ENCODE measurements around the gene DNMT3B. TPM values are rescaled to one million over a fixed set of nuclear protein-coding genes. Genes with fewer than 3 reads are reported as not detected.
A peak's percentile ranks its signal among the peaks of the same experiment; 100 is the strongest.

The DNMT3B gene
- total and polyA plus RNA-seq, 2 experiments from 2014 or later = 711 to 2,222 TPM

DNA sequence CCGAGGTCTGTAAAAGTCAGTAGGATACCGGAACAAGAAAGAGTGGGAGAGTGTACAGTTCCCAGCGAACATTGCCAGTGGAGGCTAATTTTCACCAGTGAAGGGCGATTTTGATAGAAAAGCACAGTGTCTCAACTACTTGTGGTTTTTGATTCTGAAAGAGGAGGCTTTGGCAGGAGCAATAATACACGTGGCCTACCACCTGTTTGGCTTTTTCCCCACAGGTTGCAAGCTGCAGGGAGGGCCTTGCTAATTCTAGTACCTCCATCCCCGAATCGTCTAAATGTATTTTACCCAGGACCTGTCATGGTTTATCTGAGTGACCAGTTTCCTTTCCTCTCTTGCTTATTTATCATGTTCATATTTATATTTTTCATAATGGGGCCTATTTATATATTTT is 93.2 kb downstream of the DNMT3B start:
- H3F3A ChIP-seq (replicated peaks; ENCODE audit: low read depth) = peaks cover 4% of the 10 kb centered on the region; the same call in 1 of the 2 replicates
- H3K36me3 ChIP-seq (ENCODE audit: insufficient read depth) = peaks cover 7% of the 10 kb centered on the region
- no peaks in the 10 kb centered on the region for H4K20me1 ChIP-seq (replicated peaks; ENCODE audit: insufficient read depth)

DNA sequence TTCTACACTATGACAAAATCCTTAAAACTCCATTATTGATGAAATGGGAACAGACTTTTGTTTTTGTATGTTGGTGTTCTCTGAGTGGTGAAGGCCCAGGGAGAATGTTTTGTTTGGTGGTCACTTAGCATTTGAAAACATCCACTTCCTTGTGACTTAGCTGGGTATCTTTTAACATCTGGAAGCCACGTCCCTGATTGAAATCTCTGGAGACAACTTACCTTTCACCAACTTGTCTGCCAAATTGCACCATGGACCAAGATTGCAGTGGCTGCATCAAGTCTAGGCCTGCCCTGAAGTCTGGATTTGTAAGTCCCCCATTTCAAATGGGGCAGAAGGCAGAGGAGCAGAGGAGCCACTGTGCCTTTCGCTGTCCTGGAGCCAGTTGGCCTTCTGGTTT is 96.0 kb downstream of the DNMT3B start:
- Histone ChIP-seq H3K4me2 (peak overlapping the region; percentile 8), H3K27ac (ENCODE audit: low read depth) (peak overlapping the region; percentile 53), H3F3A (replicated peaks; ENCODE audit: low read depth) (peaks cover 2% of the 10 kb centered on the region; the same call in 1 of the 2 replicates), H4K20me1 (replicated peaks; ENCODE audit: insufficient read depth) (no peaks in the 10 kb centered on the region), H3K27me3 (ENCODE audit: insufficient read depth) (no peaks in the 10 kb centered on the region), H3K4me1 (ENCODE audit: insufficient read depth) (peaks cover 33% of the 10 kb centered on the region), H3K79me2 (replicated peaks; ENCODE audit: insufficient read depth) (peaks cover 3% of the 10 kb centered on the region; the same call in 1 of the 2 replicates), H3K4me3 (no peak overlapping the region), H3K36me3 (ENCODE audit: insufficient read depth) (no peaks in the 10 kb centered on the region), H2AFZ (no peak overlapping the region), H3K9me2 (ENCODE audit: insufficient read depth) (no peaks in the 10 kb centered on the region)
- Mint-ChIP-seq H3K27ac (peak overlapping the region; percentile 52), H3K4me3 (no peak overlapping the region), H3K9me3 (no peaks in the 10 kb centered on the region), H3K27me3 (ENCODE audit: insufficient read depth, low read depth, poor library complexity) (peaks cover 2% of the 10 kb centered on the region), H3K36me3 (ENCODE audit: low read depth) (peaks cover 19% of the 10 kb centered on the region), H3K4me1 (peaks cover 42% of the 10 kb centered on the region)
- DNase-seq (ENCODE audit: low spot score) = peak; percentile 79
- no peak for TF ChIP-seq ZNF114 (CRISPR knock-in tag; IDR thresholded peaks at IDR 0.05)
- TF ChIP-seq, protein P1, sequence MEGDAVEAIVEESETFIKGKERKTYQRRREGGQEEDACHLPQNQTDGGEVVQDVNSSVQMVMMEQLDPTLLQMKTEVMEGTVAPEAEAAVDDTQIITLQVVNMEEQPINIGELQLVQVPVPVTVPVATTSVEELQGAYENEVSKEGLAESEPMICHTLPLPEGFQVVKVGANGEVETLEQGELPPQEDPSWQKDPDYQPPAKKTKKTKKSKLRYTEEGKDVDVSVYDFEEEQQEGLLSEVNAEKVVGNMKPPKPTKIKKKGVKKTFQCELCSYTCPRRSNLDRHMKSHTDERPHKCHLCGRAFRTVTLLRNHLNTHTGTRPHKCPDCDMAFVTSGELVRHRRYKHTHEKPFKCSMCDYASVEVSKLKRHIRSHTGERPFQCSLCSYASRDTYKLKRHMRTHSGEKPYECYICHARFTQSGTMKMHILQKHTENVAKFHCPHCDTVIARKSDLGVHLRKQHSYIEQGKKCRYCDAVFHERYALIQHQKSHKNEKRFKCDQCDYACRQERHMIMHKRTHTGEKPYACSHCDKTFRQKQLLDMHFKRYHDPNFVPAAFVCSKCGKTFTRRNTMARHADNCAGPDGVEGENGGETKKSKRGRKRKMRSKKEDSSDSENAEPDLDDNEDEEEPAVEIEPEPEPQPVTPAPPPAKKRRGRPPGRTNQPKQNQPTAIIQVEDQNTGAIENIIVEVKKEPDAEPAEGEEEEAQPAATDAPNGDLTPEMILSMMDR (conservative IDR thresholded peaks at IDR 0.05; ENCODE audit: low read depth in 2 of 2) = no peak
- TF ChIP-seq, protein P2, sequence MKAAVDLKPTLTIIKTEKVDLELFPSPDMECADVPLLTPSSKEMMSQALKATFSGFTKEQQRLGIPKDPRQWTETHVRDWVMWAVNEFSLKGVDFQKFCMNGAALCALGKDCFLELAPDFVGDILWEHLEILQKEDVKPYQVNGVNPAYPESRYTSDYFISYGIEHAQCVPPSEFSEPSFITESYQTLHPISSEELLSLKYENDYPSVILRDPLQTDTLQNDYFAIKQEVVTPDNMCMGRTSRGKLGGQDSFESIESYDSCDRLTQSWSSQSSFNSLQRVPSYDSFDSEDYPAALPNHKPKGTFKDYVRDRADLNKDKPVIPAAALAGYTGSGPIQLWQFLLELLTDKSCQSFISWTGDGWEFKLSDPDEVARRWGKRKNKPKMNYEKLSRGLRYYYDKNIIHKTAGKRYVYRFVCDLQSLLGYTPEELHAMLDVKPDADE (IDR thresholded peaks at IDR 0.05) = no peak
- TF ChIP-seq, protein P3, sequence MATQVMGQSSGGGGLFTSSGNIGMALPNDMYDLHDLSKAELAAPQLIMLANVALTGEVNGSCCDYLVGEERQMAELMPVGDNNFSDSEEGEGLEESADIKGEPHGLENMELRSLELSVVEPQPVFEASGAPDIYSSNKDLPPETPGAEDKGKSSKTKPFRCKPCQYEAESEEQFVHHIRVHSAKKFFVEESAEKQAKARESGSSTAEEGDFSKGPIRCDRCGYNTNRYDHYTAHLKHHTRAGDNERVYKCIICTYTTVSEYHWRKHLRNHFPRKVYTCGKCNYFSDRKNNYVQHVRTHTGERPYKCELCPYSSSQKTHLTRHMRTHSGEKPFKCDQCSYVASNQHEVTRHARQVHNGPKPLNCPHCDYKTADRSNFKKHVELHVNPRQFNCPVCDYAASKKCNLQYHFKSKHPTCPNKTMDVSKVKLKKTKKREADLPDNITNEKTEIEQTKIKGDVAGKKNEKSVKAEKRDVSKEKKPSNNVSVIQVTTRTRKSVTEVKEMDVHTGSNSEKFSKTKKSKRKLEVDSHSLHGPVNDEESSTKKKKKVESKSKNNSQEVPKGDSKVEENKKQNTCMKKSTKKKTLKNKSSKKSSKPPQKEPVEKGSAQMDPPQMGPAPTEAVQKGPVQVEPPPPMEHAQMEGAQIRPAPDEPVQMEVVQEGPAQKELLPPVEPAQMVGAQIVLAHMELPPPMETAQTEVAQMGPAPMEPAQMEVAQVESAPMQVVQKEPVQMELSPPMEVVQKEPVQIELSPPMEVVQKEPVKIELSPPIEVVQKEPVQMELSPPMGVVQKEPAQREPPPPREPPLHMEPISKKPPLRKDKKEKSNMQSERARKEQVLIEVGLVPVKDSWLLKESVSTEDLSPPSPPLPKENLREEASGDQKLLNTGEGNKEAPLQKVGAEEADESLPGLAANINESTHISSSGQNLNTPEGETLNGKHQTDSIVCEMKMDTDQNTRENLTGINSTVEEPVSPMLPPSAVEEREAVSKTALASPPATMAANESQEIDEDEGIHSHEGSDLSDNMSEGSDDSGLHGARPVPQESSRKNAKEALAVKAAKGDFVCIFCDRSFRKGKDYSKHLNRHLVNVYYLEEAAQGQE (IDR thresholded peaks at IDR 0.05; ENCODE audit: unreplicated experiment) = no peak
- ATAC-seq = peak; percentile 82

More for the DNA sequence above, 93.2 kb downstream of the DNMT3B start:
- H3K27me3 ChIP-seq (ENCODE audit: insufficient read depth) = no peaks in the 10 kb centered on the region
- H3K4me1 ChIP-seq (ENCODE audit: insufficient read depth) = peaks cover 33% of the 10 kb centered on the region
- Mint-ChIP-seq H3K27me3 (ENCODE audit: insufficient read depth, low read depth, poor library complexity) (peaks cover 4% of the 10 kb centered on the region), H3K27ac (peak overlapping the region; percentile 25), H3K4me3 (no peak overlapping the region), H3K9me3 (no peaks in the 10 kb centered on the region), H3K4me1 (peaks cover 42% of the 10 kb centered on the region), H3K36me3 (ENCODE audit: low read depth) (peaks cover 39% of the 10 kb centered on the region)
- no peak overlapping the region for H2AFZ ChIP-seq
- ATAC-seq = no peak
- H3K4me3 ChIP-seq = no peak overlapping the region
- no peaks in the 10 kb centered on the region for H3K9me2 ChIP-seq (ENCODE audit: insufficient read depth)
- TF ChIP-seq JUNB (IDR thresholded peaks at IDR 0.05; ENCODE audit: unreplicated experiment) (no peak), ZNF114 (CRISPR knock-in tag; IDR thresholded peaks at IDR 0.05) (no peak), POLR2AphosphoS5 (IDR thresholded peaks at IDR 0.05; ENCODE audit: low read depth) (no peak)
- TF ChIP-seq, protein P2 (IDR thresholded peaks at IDR 0.05) = no peak
- TF ChIP-seq, protein P1 (conservative IDR thresholded peaks at IDR 0.05; ENCODE audit: low read depth in 2 of 2) = no peak
- peaks cover 17% of the 10 kb centered on the region for H3K79me2 ChIP-seq (replicated peaks; ENCODE audit: insufficient read depth)
- H3K27ac ChIP-seq (ENCODE audit: low read depth) = peak overlapping the region; percentile 30
- DNase-seq (ENCODE audit: low spot score) = no peak
- no peak overlapping the region for H3K4me2 ChIP-seq

Measured in GM23338 (cell line).